B cell (primary cell): Measurements from ENCODE around the gene TIAM2. TPM values are rescaled to one million over a fixed set of nuclear protein-coding genes. Genes with fewer than 3 reads are reported as not detected.

Experiments
- ATAC-seq: fragments of 200-7000 bp; cut with Tn5 transposase; one replicate; pipeline ENCODE4 v1.10.0; 2021; ENCODE audit warnings: low read depth, mild to moderate bottlenecking, moderate number of reproducible peaks, moderate library complexity
- CTCF ChIA-PET: fragments of 350-600 bp; sonication (Branson Sonifier 250); formaldehyde crosslinking; loops from one replicate; lab custom pipeline; 2021; ENCODE audit warnings: antibody characterized with exemption, inconsistent platforms; lab: Charles Lee
- POLR2A ChIA-PET: fragments of 350-600 bp; sonication (Branson Sonifier 250); formaldehyde crosslinking; loops from one replicate; lab custom pipeline; 2021; ENCODE audit warnings: antibody characterized with exemption; lab: Charles Lee
- DNase-seq: peaks from one replicate; pipeline ENCODE4 v3.0.0; 2013
- H2AFZ ChIP-seq: 2 replicates; pipeline ENCODE4 v1.6.1; 2012; ENCODE audit warnings: mild to moderate bottlenecking, low read depth, low read length; ENCODE audit not compliant: insufficient read depth, poor library complexity, severe bottlenecking
- H3K27ac ChIP-seq, 2 donors: 1 replicate in 1 of 2; 2 replicates in 1 of 2; pipeline ENCODE4 v1.5.1; 2012 to 2013; ENCODE audit warnings: low read length in 2 of 2, mild to moderate bottlenecking in 2 of 2, moderate library complexity in 1 of 2
- H3K27me3 ChIP-seq, 4 experiments: fragments of 200-600 bp in 1 of 4; sonication (generic) in 1 of 4; replicated peaks in 1 of 4; 1 replicate in 2 of 4; 2 replicates in 2 of 4; pipeline versions ENCODE4 v1.6.1 to v1.7.0; 2013 to 2016; ENCODE audit warnings: low read length in 3 of 4, mild to moderate bottlenecking in 2 of 4, mixed read lengths in 1 of 4, moderate library complexity in 1 of 4; ENCODE audit not compliant: insufficient read depth in 4 of 4, control insufficient read depth in 3 of 4; ENCODE audit errors: control extremely low read depth in 1 of 4
- H3K36me3 ChIP-seq, 2 experiments: replicated peaks in 1 of 2; 1 replicate in 1 of 2; 2 replicates in 1 of 2; pipeline versions ENCODE4 v1.6.1 to v1.7.1; 2013; ENCODE audit warnings: low read length in 1 of 2; ENCODE audit not compliant: insufficient read depth in 2 of 2, control insufficient read depth in 1 of 2; ENCODE audit errors: control extremely low read depth in 1 of 2, extremely low read depth in 1 of 2
- H3K4me1 ChIP-seq, 2 donors: fragments of 200-600 bp in 1 of 2; sonication (generic) in 1 of 2; 1 replicate in 1 of 2; 2 replicates in 1 of 2; pipeline versions ENCODE4 v1.5.1 to v1.6.1; 2013 to 2017; ENCODE audit warnings: low read length in 2 of 2; ENCODE audit not compliant: control insufficient read depth in 2 of 2, insufficient read depth in 2 of 2
- H3K4me2 ChIP-seq: replicated peaks from 2 replicates; pipeline ENCODE3; 2012; ENCODE audit warnings: mild to moderate bottlenecking, low read depth, low read length; ENCODE audit not compliant: poor library complexity, severe bottlenecking
- H3K4me3 ChIP-seq, 5 experiments: fragments of 200-600 bp in 1 of 5; sonication (generic) in 1 of 5; 1 replicate in 3 of 5; 2 replicates in 2 of 5; pipeline versions ENCODE4 v1.5.1 to v1.7.0; 2011 to 2016; ENCODE audit warnings: low read length in 4 of 5, mild to moderate bottlenecking in 4 of 5, low read depth in 2 of 5, control low read depth in 1 of 5, moderate library complexity in 1 of 5; ENCODE audit not compliant: insufficient read depth in 1 of 5; ENCODE audit errors: control extremely low read depth in 1 of 5, extremely low read depth in 1 of 5
- H3K79me2 ChIP-seq: fragments of 200-600 bp; sonication (generic); one replicate; pipeline ENCODE4 v1.6.0; 2016; ENCODE audit warnings: low read length; ENCODE audit not compliant: control insufficient read depth, insufficient read depth
- H3K9ac ChIP-seq: fragments of 200-600 bp; sonication (generic); 2 replicates; pipeline ENCODE4 v1.6.1; 2017; ENCODE audit warnings: mild to moderate bottlenecking, low read length, moderate library complexity
- H3K9me3 ChIP-seq, 3 donors: one replicate each; pipeline versions ENCODE4 v1.6.1 to v1.7.1; 2013; ENCODE audit warnings: low read length in 2 of 3; ENCODE audit not compliant: control insufficient read depth in 2 of 3, insufficient read depth in 1 of 3; ENCODE audit errors: control extremely low read depth in 1 of 3
- H4K20me1 ChIP-seq: 2 replicates; pipeline ENCODE4 v1.6.0; 2012; ENCODE audit warnings: mild to moderate bottlenecking, low read length; ENCODE audit not compliant: insufficient read depth, control insufficient read depth, poor library complexity, severe bottlenecking
- H3K27ac Mint-ChIP-seq: one replicate; pipeline ENCODE4 v1.8.0; 2021; ENCODE audit warnings: mixed read lengths
- H3K27me3 Mint-ChIP-seq: one replicate; pipeline ENCODE4 v1.8.0; 2021; ENCODE audit warnings: mixed read lengths
- H3K4me1 Mint-ChIP-seq: one replicate; pipeline ENCODE4 v1.8.0; 2021; ENCODE audit warnings: mixed read lengths
- H3K4me3 Mint-ChIP-seq: one replicate; pipeline ENCODE4 v1.8.0; 2021; ENCODE audit warnings: mixed read lengths
- H3K9me3 Mint-ChIP-seq: one replicate; pipeline ENCODE4 v1.8.0; 2022; ENCODE audit warnings: mixed read lengths; ENCODE audit not compliant: insufficient read depth
- EZH2 ChIP-seq: IDR thresholded peaks from 2 replicates; pipeline ENCODE4 v1.6.1; 2012; ENCODE audit warnings: borderline replicate concordance, low read depth, mild to moderate bottlenecking, moderate library complexity, low read length; ENCODE audit not compliant: insufficient read depth, poor library complexity, severe bottlenecking
- WGBS: methylation state at CpG from one replicate; pipeline ENCODE4 v1.1.5; 2013; ENCODE audit warnings: missing lambda C conversion rate; ENCODE audit not compliant: insufficient coverage; 5-methylcytosine and 5-hydroxymethylcytosine counted together
- intact Hi-C: fragments of 100-400 bp; cut with micrococcal nuclease; formaldehyde crosslinking; loops from one replicate; pipeline ENCODE4 v1.10.0; 2022
- polyA plus RNA-seq: library from polyadenylated mRNA; depleted of rRNA; stranded (reverse); fragments of >200 nt; gene quantifications from 2 replicates; pipeline ENCODE4 v1.2.3, GENCODE V29; 2012
- total RNA-seq, 2 donors: library from RNA; stranded (reverse); fragments of 120-200 nt in 1 of 2; gene quantifications; 1 replicate in 1 of 2; 2 replicates in 1 of 2; pipeline versions ENCODE4 v1.2.3 to v1.2.4, GENCODE V29; 2013 to 2022
- TF ChIP-seq, protein P1 (sequence below): fragments of 200-600 bp; IDR thresholded peaks from one replicate; pipeline ENCODE4 v1.8.0; 2022; ENCODE audit warnings: antibody characterized with exemption, mild to moderate bottlenecking

The TIAM2 gene
- total and polyA plus RNA-seq, 2 donors (not counting 1 experiment from before 2014, with no cell fraction given): 13.1 to 18.8 TPM

DNA sequence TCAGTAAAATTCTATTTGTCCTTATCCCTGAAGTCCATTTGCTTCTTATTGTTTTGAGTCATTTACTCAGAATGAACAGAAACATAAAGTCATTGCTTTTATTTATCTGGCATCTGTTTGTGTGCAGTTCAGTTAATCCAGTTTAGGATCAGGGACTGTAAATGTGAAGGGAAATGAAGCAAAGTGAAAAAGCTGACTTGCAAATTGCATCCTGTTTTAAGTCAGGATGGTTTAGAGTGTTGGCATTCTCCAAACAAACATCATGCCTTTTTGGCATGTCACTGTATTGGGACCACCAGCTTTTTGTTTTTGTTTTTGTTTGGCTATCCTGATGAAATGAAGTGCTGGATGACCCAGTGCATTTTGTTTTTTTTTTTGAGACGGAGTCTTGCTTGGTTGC lies 168.5 kb downstream of the TIAM2 start:
- H3K4me2 ChIP-seq: no peak overlapping the region
- no peaks in the 10 kb centered on the region for H3K27me3 ChIP-seq
- no peaks in the 10 kb centered on the region for H3K4me1 ChIP-seq
- H3K9ac ChIP-seq: no peak overlapping the region
- ATAC-seq: no peak
- no peak overlapping the region for H3K27ac Mint-ChIP-seq
- H3K4me3 ChIP-seq: no peak overlapping the region
- H4K20me1 ChIP-seq: no peaks in the 10 kb centered on the region
- intact Hi-C loops: no loop called here
- no peaks in the 10 kb centered on the region for H3K79me2 ChIP-seq
- no peak for TF ChIP-seq EZH2
- TF ChIP-seq, protein P1, sequence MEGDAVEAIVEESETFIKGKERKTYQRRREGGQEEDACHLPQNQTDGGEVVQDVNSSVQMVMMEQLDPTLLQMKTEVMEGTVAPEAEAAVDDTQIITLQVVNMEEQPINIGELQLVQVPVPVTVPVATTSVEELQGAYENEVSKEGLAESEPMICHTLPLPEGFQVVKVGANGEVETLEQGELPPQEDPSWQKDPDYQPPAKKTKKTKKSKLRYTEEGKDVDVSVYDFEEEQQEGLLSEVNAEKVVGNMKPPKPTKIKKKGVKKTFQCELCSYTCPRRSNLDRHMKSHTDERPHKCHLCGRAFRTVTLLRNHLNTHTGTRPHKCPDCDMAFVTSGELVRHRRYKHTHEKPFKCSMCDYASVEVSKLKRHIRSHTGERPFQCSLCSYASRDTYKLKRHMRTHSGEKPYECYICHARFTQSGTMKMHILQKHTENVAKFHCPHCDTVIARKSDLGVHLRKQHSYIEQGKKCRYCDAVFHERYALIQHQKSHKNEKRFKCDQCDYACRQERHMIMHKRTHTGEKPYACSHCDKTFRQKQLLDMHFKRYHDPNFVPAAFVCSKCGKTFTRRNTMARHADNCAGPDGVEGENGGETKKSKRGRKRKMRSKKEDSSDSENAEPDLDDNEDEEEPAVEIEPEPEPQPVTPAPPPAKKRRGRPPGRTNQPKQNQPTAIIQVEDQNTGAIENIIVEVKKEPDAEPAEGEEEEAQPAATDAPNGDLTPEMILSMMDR: no peak
- no peaks in the 10 kb centered on the region for H3K36me3 ChIP-seq
- no peaks in the 10 kb centered on the region for H3K27me3 Mint-ChIP-seq
- peaks cover 8% of the 10 kb centered on the region for H3K4me1 Mint-ChIP-seq
- no peak overlapping the region for H3K27ac ChIP-seq
- ChIA-PET POLR2A (no interaction called here), CTCF (interaction anchor here (1.0 to 1.4 kb wide), 2 partner anchors 14 to 85 kb away, joined by 3 to 4 read pairs; no protein-coding TSS in a partner anchor)
- no peak overlapping the region for H3K4me3 Mint-ChIP-seq
- DNase-seq: no peak
- H3K9me3 Mint-ChIP-seq: peaks cover 2% of the 10 kb centered on the region
- no peaks in the 10 kb centered on the region for H3K9me3 ChIP-seq
- no peak overlapping the region for H2AFZ ChIP-seq
- 100% methylated on average over 1 of the region's 1 CpG for WGBS

DNA sequence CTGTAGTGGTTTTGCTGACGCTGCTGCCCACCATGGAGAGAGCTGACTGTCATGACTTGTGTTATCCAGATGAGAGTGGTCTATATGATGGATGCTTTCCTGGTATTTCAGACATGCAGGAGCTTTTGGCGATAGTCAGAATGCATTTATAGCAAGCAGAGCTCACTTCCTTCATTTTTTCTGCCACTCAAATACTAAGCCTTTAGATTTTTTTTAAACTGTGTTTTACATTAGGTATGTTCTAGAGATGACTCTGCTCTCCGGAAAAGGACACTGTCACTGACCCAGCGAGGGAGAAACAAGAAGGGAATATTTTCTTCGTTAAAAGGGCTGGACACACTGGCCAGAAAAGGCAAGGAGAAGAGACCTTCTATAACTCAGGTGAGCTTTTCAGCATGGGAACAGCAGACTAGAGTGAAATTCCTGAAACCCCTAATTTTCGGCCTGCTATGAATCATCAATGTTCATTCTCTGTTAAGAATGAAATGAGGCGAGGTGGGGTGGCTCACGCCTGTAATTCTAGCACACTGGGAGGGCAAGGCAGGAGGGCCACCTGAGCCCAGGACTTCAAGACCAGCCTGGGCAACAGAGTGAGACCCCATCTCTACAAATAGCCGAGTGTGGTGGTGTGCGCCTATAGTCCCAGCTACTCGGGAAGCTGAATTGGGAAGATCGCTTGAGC lies 170.1 kb downstream of the TIAM2 start:
- H3K4me1 ChIP-seq: no peaks in the 10 kb centered on the region
- no peak overlapping the region for H3K27ac Mint-ChIP-seq
- no peak overlapping the region for H3K27ac ChIP-seq
- ChIA-PET CTCF (interaction anchor here (0.9 to 1.4 kb wide), 3 partner anchors 11 to 83 kb away, joined by 3 to 4 read pairs (median 4); no protein-coding TSS in a partner anchor), POLR2A (no interaction called here)
- H3K4me1 Mint-ChIP-seq: peaks cover 8% of the 10 kb centered on the region
- H3K4me3 ChIP-seq: no peak overlapping the region
- H3K9ac ChIP-seq: no peak overlapping the region
- TF ChIP-seq EZH2: no peak
- TF ChIP-seq, protein P1: no peak
- no peaks in the 10 kb centered on the region for H3K79me2 ChIP-seq
- H4K20me1 ChIP-seq: no peaks in the 10 kb centered on the region
- H3K27me3 ChIP-seq: no peaks in the 10 kb centered on the region
- H3K4me2 ChIP-seq: no peak overlapping the region
- H3K36me3 ChIP-seq: no peaks in the 10 kb centered on the region
- H3K4me3 Mint-ChIP-seq: no peak overlapping the region
- intact Hi-C loops: no loop called here
- H3K9me3 Mint-ChIP-seq: peaks cover 2% of the 10 kb centered on the region
- no peaks in the 10 kb centered on the region for H3K27me3 Mint-ChIP-seq
- WGBS: 89% methylated on average over 8 of the region's 12 CpGs
- H3K9me3 ChIP-seq: no peaks in the 10 kb centered on the region
- H2AFZ ChIP-seq: no peak overlapping the region
- ATAC-seq (no peak), DNase-seq (no peak)
